Measurements from ENCODE around the gene OBSL1. TPM values are rescaled to one million over a fixed set of nuclear protein-coding genes. Genes with fewer than 3 reads are reported as not detected.

OBSL1 gene
- total RNA-seq, 1 experiment from 2014 or later = 25.5 TPM

- no TSS peak for BruUV-seq (replicated peaks)
- intact Hi-C loops (cut with micrococcal nuclease; ENCODE audit: unreplicated experiment) (no loop called here), in situ Hi-C loops (cut with HindIII; ENCODE audit: low pct_unique_long_range_greater_than_20kb, low sequenced_read_pairs) (no loop called here)
- Histone ChIP-seq H3K27ac (ENCODE audit: low read length) (no peak overlapping the region), H3K36me3 (ENCODE audit: control insufficient read depth, insufficient read depth, low read length) (no peaks in the 10 kb centered on the region), H3K4me3 (ENCODE audit: low read depth in 2 of 2, low read length in 2 of 2) (no peak overlapping the region), H3K27me3 (ENCODE audit: control insufficient read depth, insufficient read depth, low read length) (no peaks in the 10 kb centered on the region), H3K4me1 (ENCODE audit: control insufficient read depth, insufficient read depth, low read length) (peaks cover 1% of the 10 kb centered on the region; the same call in 1 of the 2 replicates), H3K9me3 (ENCODE audit: control insufficient read depth, insufficient read depth, low read depth, low read length) (no peaks in the 10 kb centered on the region)
- TF ChIP-seq TCF7L2 (IDR thresholded peaks at IDR 0.05; ENCODE audit: low read depth, low read length) = no peak
- TF ChIP-seq, protein P1, sequence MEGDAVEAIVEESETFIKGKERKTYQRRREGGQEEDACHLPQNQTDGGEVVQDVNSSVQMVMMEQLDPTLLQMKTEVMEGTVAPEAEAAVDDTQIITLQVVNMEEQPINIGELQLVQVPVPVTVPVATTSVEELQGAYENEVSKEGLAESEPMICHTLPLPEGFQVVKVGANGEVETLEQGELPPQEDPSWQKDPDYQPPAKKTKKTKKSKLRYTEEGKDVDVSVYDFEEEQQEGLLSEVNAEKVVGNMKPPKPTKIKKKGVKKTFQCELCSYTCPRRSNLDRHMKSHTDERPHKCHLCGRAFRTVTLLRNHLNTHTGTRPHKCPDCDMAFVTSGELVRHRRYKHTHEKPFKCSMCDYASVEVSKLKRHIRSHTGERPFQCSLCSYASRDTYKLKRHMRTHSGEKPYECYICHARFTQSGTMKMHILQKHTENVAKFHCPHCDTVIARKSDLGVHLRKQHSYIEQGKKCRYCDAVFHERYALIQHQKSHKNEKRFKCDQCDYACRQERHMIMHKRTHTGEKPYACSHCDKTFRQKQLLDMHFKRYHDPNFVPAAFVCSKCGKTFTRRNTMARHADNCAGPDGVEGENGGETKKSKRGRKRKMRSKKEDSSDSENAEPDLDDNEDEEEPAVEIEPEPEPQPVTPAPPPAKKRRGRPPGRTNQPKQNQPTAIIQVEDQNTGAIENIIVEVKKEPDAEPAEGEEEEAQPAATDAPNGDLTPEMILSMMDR (IDR thresholded peaks at IDR 0.05) = no peak
- TF ChIP-seq POLR2AphosphoS5 (IDR thresholded peaks at IDR 0.05; ENCODE audit: low read depth, low read length) = no peak
- no peak for TF ChIP-seq SIN3A (IDR thresholded peaks at IDR 0.05; ENCODE audit: borderline replicate concordance, insufficient read depth, low read depth, low read length)
- TF ChIP-seq, protein P2, sequence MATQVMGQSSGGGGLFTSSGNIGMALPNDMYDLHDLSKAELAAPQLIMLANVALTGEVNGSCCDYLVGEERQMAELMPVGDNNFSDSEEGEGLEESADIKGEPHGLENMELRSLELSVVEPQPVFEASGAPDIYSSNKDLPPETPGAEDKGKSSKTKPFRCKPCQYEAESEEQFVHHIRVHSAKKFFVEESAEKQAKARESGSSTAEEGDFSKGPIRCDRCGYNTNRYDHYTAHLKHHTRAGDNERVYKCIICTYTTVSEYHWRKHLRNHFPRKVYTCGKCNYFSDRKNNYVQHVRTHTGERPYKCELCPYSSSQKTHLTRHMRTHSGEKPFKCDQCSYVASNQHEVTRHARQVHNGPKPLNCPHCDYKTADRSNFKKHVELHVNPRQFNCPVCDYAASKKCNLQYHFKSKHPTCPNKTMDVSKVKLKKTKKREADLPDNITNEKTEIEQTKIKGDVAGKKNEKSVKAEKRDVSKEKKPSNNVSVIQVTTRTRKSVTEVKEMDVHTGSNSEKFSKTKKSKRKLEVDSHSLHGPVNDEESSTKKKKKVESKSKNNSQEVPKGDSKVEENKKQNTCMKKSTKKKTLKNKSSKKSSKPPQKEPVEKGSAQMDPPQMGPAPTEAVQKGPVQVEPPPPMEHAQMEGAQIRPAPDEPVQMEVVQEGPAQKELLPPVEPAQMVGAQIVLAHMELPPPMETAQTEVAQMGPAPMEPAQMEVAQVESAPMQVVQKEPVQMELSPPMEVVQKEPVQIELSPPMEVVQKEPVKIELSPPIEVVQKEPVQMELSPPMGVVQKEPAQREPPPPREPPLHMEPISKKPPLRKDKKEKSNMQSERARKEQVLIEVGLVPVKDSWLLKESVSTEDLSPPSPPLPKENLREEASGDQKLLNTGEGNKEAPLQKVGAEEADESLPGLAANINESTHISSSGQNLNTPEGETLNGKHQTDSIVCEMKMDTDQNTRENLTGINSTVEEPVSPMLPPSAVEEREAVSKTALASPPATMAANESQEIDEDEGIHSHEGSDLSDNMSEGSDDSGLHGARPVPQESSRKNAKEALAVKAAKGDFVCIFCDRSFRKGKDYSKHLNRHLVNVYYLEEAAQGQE (IDR thresholded peaks at IDR 0.05; ENCODE audit: insufficient read depth in 1 of 2, low read depth in 2 of 2, low read length in 1 of 2) = no peak
- CTCF ChIA-PET = interaction anchor here (0.5 kb wide), 1 partner anchor 149 kb away, joined by 3 read pairs; the partner anchor contains the start of gene DNPEP
- ATAC-seq (no peak), DNase-seq (ENCODE audit: low read depth, low spot score) (no peak)
- POLR2A ChIA-PET = no interaction called here
Observed at GRCh38 chr2:219536967-219537366, 34.4 kb downstream of the OBSL1 start.

DNA sequence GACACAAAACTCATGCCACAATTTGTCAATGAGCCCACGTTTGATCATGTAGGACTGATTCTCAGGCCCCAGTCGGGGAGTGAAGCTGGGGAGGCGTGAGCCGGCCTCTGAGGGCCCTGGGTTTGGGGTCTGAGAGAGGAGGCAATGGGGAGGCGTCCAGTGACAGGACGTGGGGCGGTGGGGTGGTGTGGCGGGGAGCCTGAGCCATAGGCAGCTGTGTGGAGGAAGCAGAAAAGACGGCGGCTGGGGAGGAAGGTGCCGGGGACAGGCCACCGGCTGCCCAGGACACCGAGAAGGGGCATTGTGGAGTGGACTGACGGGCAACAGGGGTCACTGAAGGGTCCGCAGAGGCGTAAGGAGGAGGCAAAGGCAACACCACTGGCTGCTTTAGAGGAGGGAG lies 34.9 kb downstream of the OBSL1 start:
- in situ Hi-C loops (cut with HindIII; ENCODE audit: low pct_unique_long_range_greater_than_20kb, low sequenced_read_pairs) = no loop called here
- H3K4me3 ChIP-seq (ENCODE audit: low read depth in 2 of 2, low read length in 2 of 2) = no peak overlapping the region
- BruUV-seq (replicated peaks) = no TSS peak
- no peak for ATAC-seq
- no peaks in the 10 kb centered on the region for H3K27me3 ChIP-seq (ENCODE audit: control insufficient read depth, insufficient read depth, low read length)
- H3K36me3 ChIP-seq (ENCODE audit: control insufficient read depth, insufficient read depth, low read length) = no peaks in the 10 kb centered on the region
- H3K4me1 ChIP-seq (ENCODE audit: control insufficient read depth, insufficient read depth, low read length) = no peaks in the 10 kb centered on the region; the same call in 1 of the 2 replicates
- ChIA-PET POLR2A (no interaction called here), CTCF (no interaction called here)
- H3K27ac ChIP-seq (ENCODE audit: low read length) = no peak overlapping the region
- DNase-seq (ENCODE audit: low read depth, low spot score) = no peak
- no peaks in the 10 kb centered on the region for H3K9me3 ChIP-seq (ENCODE audit: control insufficient read depth, insufficient read depth, low read depth, low read length)
- TF ChIP-seq TCF7L2 (IDR thresholded peaks at IDR 0.05; ENCODE audit: low read depth, low read length) = no peak
- TF ChIP-seq, protein P1 (IDR thresholded peaks at IDR 0.05) = no peak
- TF ChIP-seq, protein P2 (IDR thresholded peaks at IDR 0.05; ENCODE audit: insufficient read depth in 1 of 2, low read depth in 2 of 2, low read length in 1 of 2) = no peak
- TF ChIP-seq POLR2AphosphoS5 (IDR thresholded peaks at IDR 0.05; ENCODE audit: low read depth, low read length) = no peak
- no peak for TF ChIP-seq SIN3A (IDR thresholded peaks at IDR 0.05; ENCODE audit: borderline replicate concordance, insufficient read depth, low read depth, low read length)
- intact Hi-C loops (cut with micrococcal nuclease; ENCODE audit: unreplicated experiment) = no loop called here

Data from Panc1 (cell line).